Measurements from ENCODE around the gene PHACTR3. TPM values are rescaled to one million over a fixed set of nuclear protein-coding genes. Genes with fewer than 3 reads are reported as not detected.

Gene PHACTR3
- total RNA-seq, 1 experiment from 2014 or later: not detected

GRCh38 chr20:59597240-59597639 is 7.1 kb upstream of the PHACTR3 start:
- Histone ChIP-seq H3T11ph (ENCODE audit: low read length) (no peak overlapping the region), H3K27ac (ENCODE audit: insufficient read length, low read depth, low read length) (no peak overlapping the region), H3K23ac (ENCODE audit: insufficient read length, low read depth, low read length) (no peak overlapping the region), H3K79me1 (ENCODE audit: insufficient read depth, low read depth, low read length, poor library complexity, severe bottlenecking) (no peaks in the 10 kb centered on the region), H2AFZ (ENCODE audit: low read length) (no peak overlapping the region), H3K14ac (ENCODE audit: insufficient read depth, low read length) (no peak overlapping the region), H4K8ac (replicated peaks; ENCODE audit: insufficient read length, low read depth, low read length) (no peak overlapping the region), H3K23me2 (ENCODE audit: insufficient read length, low read depth, low read length, poor library complexity, severe bottlenecking) (no peaks in the 10 kb centered on the region), H3K9me3 (ENCODE audit: control insufficient read depth, low read depth, low read length) (no peaks in the 10 kb centered on the region), H3K18ac (ENCODE audit: insufficient read length, low read depth, low read length) (no peak overlapping the region), H3K9ac (ENCODE audit: extremely low read depth, insufficient read length, low read length) (no peak overlapping the region), H3K79me2 (ENCODE audit: insufficient read depth, low read length) (no peaks in the 10 kb centered on the region), H3K4me1 (ENCODE audit: insufficient read depth, low read length) (0 out of 2 replicates have a peak, but pooled peaks cover 2% of the 10 kb centered on the region), H2BK20ac (ENCODE audit: low read depth, low read length, poor library complexity, severe bottlenecking) (no peak overlapping the region), H4K20me1 (ENCODE audit: control insufficient read depth, insufficient read depth, insufficient read length) (no peaks in the 10 kb centered on the region), H2BK15ac (ENCODE audit: low read depth, low read length) (no peak overlapping the region), H2BK120ac (ENCODE audit: low read depth, low read length, poor library complexity, severe bottlenecking) (no peak overlapping the region), H2BK5ac (ENCODE audit: insufficient read length, low read length) (no peak overlapping the region), H2AK5ac (ENCODE audit: insufficient read length, low read length) (no peak overlapping the region), H3K56ac (ENCODE audit: insufficient read length, low read depth, low read length) (no peak overlapping the region), H2BK12ac (ENCODE audit: insufficient read length, low read depth, low read length) (no peak overlapping the region), H4K91ac (ENCODE audit: insufficient read length, low read depth, low read length) (no peak overlapping the region), H3K27me3 (ENCODE audit: insufficient read depth, low read length) (peaks cover 9% of the 10 kb centered on the region; the same call in 1 of the 2 replicates), H4K5ac (ENCODE audit: insufficient read length, low read depth, low read length) (no peak overlapping the region), H3K4me2 (ENCODE audit: insufficient read depth, insufficient read length, low read length) (no peak overlapping the region), H3K4ac (ENCODE audit: low read depth, low read length) (no peak overlapping the region)
- WGBS (ENCODE audit: extremely low coverage, insufficient read length, low lambda C conversion rate): no CpG with 5 or more reads among the region's 1 CpG
- Mint-ChIP-seq H3K27ac (no peak overlapping the region), H3K4me3 (no peak overlapping the region), H3K27me3 (ENCODE audit: low read depth) (peaks cover 92% of the 10 kb centered on the region), H3K4me1 (no peaks in the 10 kb centered on the region), H3K9me3 (peaks cover 0 to 71% of the 10 kb centered on the region in 2 experiments; a peak in 2 of 5 replicates), H3K36me3 (ENCODE audit: insufficient read depth in 1 of 3, low read depth in 3 of 3) (0 out of 7 replicates have a peak, but pooled peaks cover 0 to 4% (median 0%) of the 10 kb centered on the region in 3 experiments)
- no peak for TF ChIP-seq CTCF (conservative IDR thresholded peaks at IDR 0.05)
- no peak for DNase-seq

All from H9 (cell line).